ENCODE results near the gene COBL.

GRCh38 chr7:51084121-51084520 lies 232.5 kb downstream of the COBL start:
- TF ChIP-seq CTCF (IDR thresholded peaks at IDR 0.05; ENCODE audit: low read depth, low read length, poor library complexity, severe bottlenecking) = no peak
- TF ChIP-seq EZH2phosphoT487 (IDR thresholded peaks at IDR 0.05; ENCODE audit: borderline replicate concordance, low read length) = no peak
